Astrocyte (in vitro differentiated cells and primary cell): ENCODE results near the gene TUB. TPM values are rescaled to one million over a fixed set of nuclear protein-coding genes. Genes with fewer than 3 reads are reported as not detected.

ENCODE experiments used
- DNase-seq: peaks from one replicate; pipeline ENCODE4 v3.0.0-alpha.2; 2010; ENCODE audit warnings: low read depth
- FAIRE-seq: peaks from 2 replicates; lab custom pipeline; 2011; peaks lifted over from hg19 to GRCh38; lab: Jason Lieb, UNC
- H2AFZ ChIP-seq: 2 replicates; pipeline ENCODE4 v1.6.0; 2012; ENCODE audit warnings: low read depth, low read length, inconsistent platforms
- H3K27ac ChIP-seq: 2 replicates; pipeline ENCODE4 v1.5.1; 2011; ENCODE audit warnings: low read depth, low read length, inconsistent platforms
- H3K27me3 ChIP-seq: 2 replicates; pipeline ENCODE4 v1.6.0; 2011; ENCODE audit warnings: low read length, inconsistent platforms; ENCODE audit not compliant: insufficient read depth
- H3K36me3 ChIP-seq: 2 replicates; pipeline ENCODE4 v1.5.1; 2011; ENCODE audit warnings: low read length, inconsistent platforms; ENCODE audit not compliant: insufficient read depth
- H3K4me1 ChIP-seq: 2 replicates; pipeline ENCODE4 v1.5.1; 2011; ENCODE audit warnings: low read length, inconsistent platforms; ENCODE audit not compliant: insufficient read depth
- H3K4me2 ChIP-seq: 2 replicates; pipeline ENCODE4 v1.6.0; 2012; ENCODE audit warnings: low read length, inconsistent platforms
- H3K4me3 ChIP-seq: 2 replicates; pipeline ENCODE4 v1.5.1; 2011; ENCODE audit warnings: low read depth, mild to moderate bottlenecking, low read length, inconsistent platforms; ENCODE audit not compliant: insufficient read depth
- H3K79me2 ChIP-seq: 2 replicates; pipeline ENCODE4 v1.6.0; 2012; ENCODE audit warnings: mild to moderate bottlenecking, low read length, inconsistent platforms; ENCODE audit not compliant: insufficient read depth
- H3K9ac ChIP-seq: 2 replicates; pipeline ENCODE4 v1.6.0; 2012; ENCODE audit warnings: mild to moderate bottlenecking, low read length, inconsistent platforms
- H3K9me3 ChIP-seq: 2 replicates; pipeline ENCODE4 v1.5.1; 2012; ENCODE audit warnings: low read depth, mild to moderate bottlenecking, low read length, inconsistent platforms; ENCODE audit not compliant: insufficient read depth
- H4K20me1 ChIP-seq: 2 replicates; pipeline ENCODE4 v1.6.0; 2012; ENCODE audit warnings: low read length, inconsistent platforms; ENCODE audit not compliant: insufficient read depth
- H3K27ac Mint-ChIP-seq: one replicate; pipeline ENCODE4 v1.8.0; 2021; ENCODE audit warnings: mild to moderate bottlenecking, mixed read lengths; ENCODE audit not compliant: unreplicated experiment
- H3K27me3 Mint-ChIP-seq: one replicate; pipeline ENCODE4 v1.8.0; 2021; ENCODE audit warnings: low read depth, mixed read lengths; ENCODE audit not compliant: unreplicated experiment
- H3K36me3 Mint-ChIP-seq: one replicate; pipeline ENCODE4 v1.8.0; 2021; ENCODE audit warnings: low read depth, mixed read lengths; ENCODE audit not compliant: unreplicated experiment
- H3K4me1 Mint-ChIP-seq: one replicate; pipeline ENCODE4 v1.8.0; 2021; ENCODE audit warnings: low read depth, mixed read lengths; ENCODE audit not compliant: unreplicated experiment
- H3K4me3 Mint-ChIP-seq: one replicate; pipeline ENCODE4 v1.8.0; 2021; ENCODE audit warnings: mild to moderate bottlenecking, moderate library complexity, mixed read lengths; ENCODE audit not compliant: unreplicated experiment
- H3K9me3 Mint-ChIP-seq: one replicate; pipeline ENCODE4 v1.8.0; 2021; ENCODE audit warnings: mild to moderate bottlenecking, mixed read lengths; ENCODE audit not compliant: unreplicated experiment
- EZH2 ChIP-seq: IDR thresholded peaks from 2 replicates; pipeline ENCODE4 v1.6.1; 2012; ENCODE audit warnings: mild to moderate bottlenecking, low read length, inconsistent platforms; ENCODE audit not compliant: insufficient read depth
- total RNA-seq: library from RNA; stranded (reverse); gene quantifications from 2 replicates; pipeline ENCODE4 v1.2.1, GENCODE V29; 2021
- TF ChIP-seq, protein P1 (sequence below): IDR thresholded peaks from 2 replicates; pipeline ENCODE4 v1.5.1; 2011; ENCODE audit warnings: low read depth, mild to moderate bottlenecking, inconsistent platforms, low read length, moderate library complexity; ENCODE audit not compliant: insufficient read depth

The TUB gene
- total RNA-seq, 1 donor from 2014 or later = 5.7 TPM

DNA sequence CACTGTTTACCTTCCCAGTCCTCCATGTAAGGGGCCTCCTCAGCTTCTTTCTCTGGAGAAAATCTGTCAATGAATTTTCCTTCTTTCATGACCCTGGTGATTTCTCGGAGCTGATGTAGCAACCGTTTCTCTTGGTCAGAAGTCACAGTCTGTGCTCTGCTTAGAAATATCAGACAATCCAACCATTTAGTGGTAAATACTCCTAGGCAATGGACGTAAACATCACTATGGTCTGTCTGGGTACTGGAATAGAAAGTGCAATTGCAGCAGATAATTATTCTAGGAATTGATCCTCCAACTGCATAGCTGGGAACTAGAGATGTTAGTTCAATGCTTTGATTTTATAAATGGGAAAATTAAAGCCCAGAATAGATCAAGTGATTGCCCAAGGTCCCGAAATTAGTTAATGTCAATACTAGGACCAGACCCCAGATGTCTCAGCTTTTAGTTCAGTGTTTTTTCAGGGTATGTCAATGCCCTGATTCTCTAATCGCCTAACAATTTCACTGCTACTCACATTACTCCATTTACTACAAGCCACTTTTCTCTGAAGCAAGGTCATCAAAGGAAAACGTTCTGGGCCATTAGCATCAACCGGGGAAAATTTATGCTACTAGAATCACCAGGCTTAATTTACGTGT, 45.8 kb downstream of the TUB start:
- FAIRE-seq = no peak
- Mint-ChIP-seq H3K4me1 (peaks cover 4% of the 10 kb centered on the region), H3K27ac (no peak overlapping the region), H3K36me3 (no peaks in the 10 kb centered on the region), H3K9me3 (peaks cover 2% of the 10 kb centered on the region), H3K4me3 (no peak overlapping the region), H3K27me3 (no peaks in the 10 kb centered on the region)
- TF ChIP-seq, protein P1, sequence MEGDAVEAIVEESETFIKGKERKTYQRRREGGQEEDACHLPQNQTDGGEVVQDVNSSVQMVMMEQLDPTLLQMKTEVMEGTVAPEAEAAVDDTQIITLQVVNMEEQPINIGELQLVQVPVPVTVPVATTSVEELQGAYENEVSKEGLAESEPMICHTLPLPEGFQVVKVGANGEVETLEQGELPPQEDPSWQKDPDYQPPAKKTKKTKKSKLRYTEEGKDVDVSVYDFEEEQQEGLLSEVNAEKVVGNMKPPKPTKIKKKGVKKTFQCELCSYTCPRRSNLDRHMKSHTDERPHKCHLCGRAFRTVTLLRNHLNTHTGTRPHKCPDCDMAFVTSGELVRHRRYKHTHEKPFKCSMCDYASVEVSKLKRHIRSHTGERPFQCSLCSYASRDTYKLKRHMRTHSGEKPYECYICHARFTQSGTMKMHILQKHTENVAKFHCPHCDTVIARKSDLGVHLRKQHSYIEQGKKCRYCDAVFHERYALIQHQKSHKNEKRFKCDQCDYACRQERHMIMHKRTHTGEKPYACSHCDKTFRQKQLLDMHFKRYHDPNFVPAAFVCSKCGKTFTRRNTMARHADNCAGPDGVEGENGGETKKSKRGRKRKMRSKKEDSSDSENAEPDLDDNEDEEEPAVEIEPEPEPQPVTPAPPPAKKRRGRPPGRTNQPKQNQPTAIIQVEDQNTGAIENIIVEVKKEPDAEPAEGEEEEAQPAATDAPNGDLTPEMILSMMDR = no peak
- TF ChIP-seq EZH2 = no peak
- H3K9me3 ChIP-seq = no peaks in the 10 kb centered on the region
- H3K4me1 ChIP-seq = no peaks in the 10 kb centered on the region
- H3K27ac ChIP-seq = no peak overlapping the region
- no peaks in the 10 kb centered on the region for H3K36me3 ChIP-seq
- no peaks in the 10 kb centered on the region for H3K79me2 ChIP-seq
- no peak overlapping the region for H2AFZ ChIP-seq
- no peak overlapping the region for H3K4me2 ChIP-seq
- no peak for DNase-seq
- H4K20me1 ChIP-seq = no peaks in the 10 kb centered on the region
- peaks cover 3% of the 10 kb centered on the region for H3K27me3 ChIP-seq
- no peak overlapping the region for H3K4me3 ChIP-seq
- H3K9ac ChIP-seq = no peak overlapping the region

DNA sequence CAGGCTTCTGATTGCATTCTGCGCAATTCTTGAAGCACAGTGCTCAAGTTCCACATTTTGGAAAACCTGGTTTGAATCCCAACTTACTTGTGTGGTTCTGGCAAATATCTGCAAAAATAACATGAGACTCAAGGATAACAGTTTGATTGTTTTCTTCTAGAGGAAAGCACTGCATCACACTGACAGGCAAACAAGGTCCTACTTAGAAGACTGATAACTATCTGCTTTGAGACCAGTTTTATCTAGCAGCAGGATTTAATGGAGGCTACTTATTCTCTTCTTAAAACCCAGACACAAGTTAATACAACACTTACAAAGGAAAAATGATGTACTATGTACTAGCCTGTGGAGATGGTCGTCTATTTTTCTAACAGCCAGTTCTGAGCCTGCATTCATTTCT, 46.4 kb downstream of the TUB start:
- no peak overlapping the region for H3K4me2 ChIP-seq
- Mint-ChIP-seq H3K36me3 (no peaks in the 10 kb centered on the region), H3K4me3 (no peak overlapping the region), H3K27me3 (no peaks in the 10 kb centered on the region), H3K27ac (no peak overlapping the region), H3K9me3 (peaks cover 2% of the 10 kb centered on the region), H3K4me1 (peaks cover 7% of the 10 kb centered on the region)
- peaks cover 3% of the 10 kb centered on the region for H3K27me3 ChIP-seq
- no peaks in the 10 kb centered on the region for H3K79me2 ChIP-seq
- no peak overlapping the region for H3K27ac ChIP-seq
- no peaks in the 10 kb centered on the region for H3K4me1 ChIP-seq
- no peaks in the 10 kb centered on the region for H3K9me3 ChIP-seq
- DNase-seq (no peak), FAIRE-seq (no peak)
- no peak overlapping the region for H3K4me3 ChIP-seq
- H2AFZ ChIP-seq = no peak overlapping the region
- TF ChIP-seq EZH2 = no peak
- TF ChIP-seq, protein P1 = no peak
- no peak overlapping the region for H3K9ac ChIP-seq
- no peaks in the 10 kb centered on the region for H4K20me1 ChIP-seq
- no peaks in the 10 kb centered on the region for H3K36me3 ChIP-seq

DNA sequence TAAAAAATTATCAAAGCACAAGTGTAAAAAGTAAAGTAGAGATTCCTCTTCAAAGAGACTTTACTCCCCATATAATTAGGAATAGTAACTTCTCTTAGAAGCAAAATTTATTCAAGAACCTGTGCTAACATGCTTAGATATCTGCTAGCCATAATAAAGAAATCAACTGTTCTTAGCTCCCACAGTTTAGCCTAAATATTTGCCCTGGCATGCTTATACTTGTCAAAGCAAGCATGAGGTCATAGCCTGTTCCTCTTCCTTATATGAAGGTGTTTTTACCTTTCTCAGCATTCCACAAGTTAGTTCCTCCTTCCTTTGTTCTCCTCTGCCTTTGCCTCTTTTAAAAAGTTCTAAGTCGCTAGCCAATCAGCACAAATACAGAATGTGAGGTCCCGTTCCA, 57.5 kb downstream of the TUB start:
- no peak for FAIRE-seq
- Mint-ChIP-seq H3K27ac (no peak overlapping the region), H3K9me3 (no peaks in the 10 kb centered on the region), H3K36me3 (peaks cover 6% of the 10 kb centered on the region), H3K27me3 (no peaks in the 10 kb centered on the region), H3K4me1 (no peaks in the 10 kb centered on the region), H3K4me3 (no peak overlapping the region)
- Histone ChIP-seq H3K79me2 (no peaks in the 10 kb centered on the region), H3K4me2 (no peak overlapping the region), H2AFZ (no peak overlapping the region), H3K36me3 (no peaks in the 10 kb centered on the region), H3K27me3 (no peaks in the 10 kb centered on the region), H4K20me1 (no peaks in the 10 kb centered on the region), H3K4me3 (no peak overlapping the region), H3K9me3 (no peaks in the 10 kb centered on the region), H3K4me1 (no peaks in the 10 kb centered on the region), H3K27ac (no peak overlapping the region), H3K9ac (no peak overlapping the region)
- DNase-seq = no peak
- TF ChIP-seq, protein P1 = no peak
- no peak for TF ChIP-seq EZH2
